Measurements from ENCODE around the gene SPPL3.

- TF ChIP-seq, protein P1, sequence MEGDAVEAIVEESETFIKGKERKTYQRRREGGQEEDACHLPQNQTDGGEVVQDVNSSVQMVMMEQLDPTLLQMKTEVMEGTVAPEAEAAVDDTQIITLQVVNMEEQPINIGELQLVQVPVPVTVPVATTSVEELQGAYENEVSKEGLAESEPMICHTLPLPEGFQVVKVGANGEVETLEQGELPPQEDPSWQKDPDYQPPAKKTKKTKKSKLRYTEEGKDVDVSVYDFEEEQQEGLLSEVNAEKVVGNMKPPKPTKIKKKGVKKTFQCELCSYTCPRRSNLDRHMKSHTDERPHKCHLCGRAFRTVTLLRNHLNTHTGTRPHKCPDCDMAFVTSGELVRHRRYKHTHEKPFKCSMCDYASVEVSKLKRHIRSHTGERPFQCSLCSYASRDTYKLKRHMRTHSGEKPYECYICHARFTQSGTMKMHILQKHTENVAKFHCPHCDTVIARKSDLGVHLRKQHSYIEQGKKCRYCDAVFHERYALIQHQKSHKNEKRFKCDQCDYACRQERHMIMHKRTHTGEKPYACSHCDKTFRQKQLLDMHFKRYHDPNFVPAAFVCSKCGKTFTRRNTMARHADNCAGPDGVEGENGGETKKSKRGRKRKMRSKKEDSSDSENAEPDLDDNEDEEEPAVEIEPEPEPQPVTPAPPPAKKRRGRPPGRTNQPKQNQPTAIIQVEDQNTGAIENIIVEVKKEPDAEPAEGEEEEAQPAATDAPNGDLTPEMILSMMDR (IDR thresholded peaks at IDR 0.05), result no peak
- TF ChIP-seq SIN3A (IDR thresholded peaks at IDR 0.05; ENCODE audit: borderline replicate concordance, insufficient read depth, low read depth, low read length) (no peak), POLR2AphosphoS5 (IDR thresholded peaks at IDR 0.05; ENCODE audit: low read depth, low read length) (no peak), REST (IDR thresholded peaks at IDR 0.05; ENCODE audit: insufficient read depth in 1 of 2, low read depth in 2 of 2, low read length in 1 of 2) (no peak)
Measured at GRCh38 chr12:120890963-120891362, 13.2 kb downstream of the SPPL3 start.
